Kidney epithelial cell (primary cell): ENCODE results near the gene GALM. TPM values are rescaled to one million over a fixed set of nuclear protein-coding genes. Genes with fewer than 3 reads are reported as not detected.

Source experiments
- DNase-seq: peaks from one replicate; pipeline ENCODE4 v3.0.0-alpha.2; 2010; ENCODE audit warnings: low read depth
- H3K27me3 ChIP-seq: 2 replicates; pipeline ENCODE4 v1.6.0; 2011; ENCODE audit warnings: low read length; ENCODE audit not compliant: control insufficient read depth, insufficient read depth
- H3K36me3 ChIP-seq: 2 replicates; pipeline ENCODE4 v1.5.1; 2011; ENCODE audit warnings: low read length; ENCODE audit not compliant: control insufficient read depth, insufficient read depth
- H3K4me3 ChIP-seq: 2 replicates; pipeline ENCODE4 v1.5.1; 2011; ENCODE audit warnings: low read depth, mild to moderate bottlenecking, control low read depth, low read length
- CTCF ChIP-seq: IDR thresholded peaks from 2 replicates; pipeline ENCODE4 v1.5.1; 2011; ENCODE audit warnings: mild to moderate bottlenecking, moderate library complexity, low read length, control low read depth, inconsistent platforms; ENCODE audit not compliant: insufficient read depth, poor library complexity, severe bottlenecking
- total RNA-seq: library from RNA; depleted of rRNA; stranded (reverse); fragments of >200 nt; gene quantifications from 2 replicates; pipeline ENCODE4 v1.2.3, GENCODE V29; 2015

Gene GALM
- total RNA-seq, 1 donor from 2014 or later, result 10.1 TPM

DNA sequence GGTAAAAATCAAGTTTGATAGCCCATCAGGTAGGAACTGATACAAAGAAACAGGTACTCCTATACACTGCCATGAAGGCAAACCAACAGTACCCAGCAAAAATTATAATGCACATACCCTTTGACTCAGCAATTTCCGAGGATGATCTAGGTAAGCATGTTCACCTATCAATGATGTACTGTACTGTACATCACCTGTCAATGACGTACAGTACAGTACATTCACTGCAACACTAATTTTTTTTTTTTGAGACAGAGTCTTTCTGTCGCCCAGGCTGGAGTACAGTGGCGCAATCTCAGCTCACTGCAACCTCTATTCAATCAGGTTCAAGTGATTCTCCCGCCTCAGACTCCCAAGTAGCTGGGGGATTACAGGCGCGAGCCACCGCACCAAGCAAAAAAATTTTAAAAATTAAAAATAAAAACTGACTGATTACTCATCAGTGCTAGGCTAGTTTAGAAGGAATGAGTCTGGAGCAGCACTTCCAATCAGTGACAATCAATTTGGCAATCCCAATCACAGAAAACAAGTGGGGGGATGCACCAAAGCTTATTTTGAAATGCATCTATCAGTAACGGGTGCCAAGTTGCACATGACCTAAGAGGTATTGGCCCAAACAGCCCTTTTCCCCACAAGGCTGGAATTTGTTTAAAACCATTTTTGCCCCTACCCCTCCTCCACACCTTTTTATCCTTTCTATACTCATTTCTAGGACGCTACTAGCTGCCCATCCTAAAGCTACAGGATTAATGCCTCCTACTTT is 77.1 kb downstream of the GALM start:
- no peak for DNase-seq
- H3K27me3 ChIP-seq, result no peaks in the 10 kb centered on the region
- no peak for TF ChIP-seq CTCF
- H3K36me3 ChIP-seq, result peaks cover 3% of the 10 kb centered on the region
- no peak overlapping the region for H3K4me3 ChIP-seq

DNA sequence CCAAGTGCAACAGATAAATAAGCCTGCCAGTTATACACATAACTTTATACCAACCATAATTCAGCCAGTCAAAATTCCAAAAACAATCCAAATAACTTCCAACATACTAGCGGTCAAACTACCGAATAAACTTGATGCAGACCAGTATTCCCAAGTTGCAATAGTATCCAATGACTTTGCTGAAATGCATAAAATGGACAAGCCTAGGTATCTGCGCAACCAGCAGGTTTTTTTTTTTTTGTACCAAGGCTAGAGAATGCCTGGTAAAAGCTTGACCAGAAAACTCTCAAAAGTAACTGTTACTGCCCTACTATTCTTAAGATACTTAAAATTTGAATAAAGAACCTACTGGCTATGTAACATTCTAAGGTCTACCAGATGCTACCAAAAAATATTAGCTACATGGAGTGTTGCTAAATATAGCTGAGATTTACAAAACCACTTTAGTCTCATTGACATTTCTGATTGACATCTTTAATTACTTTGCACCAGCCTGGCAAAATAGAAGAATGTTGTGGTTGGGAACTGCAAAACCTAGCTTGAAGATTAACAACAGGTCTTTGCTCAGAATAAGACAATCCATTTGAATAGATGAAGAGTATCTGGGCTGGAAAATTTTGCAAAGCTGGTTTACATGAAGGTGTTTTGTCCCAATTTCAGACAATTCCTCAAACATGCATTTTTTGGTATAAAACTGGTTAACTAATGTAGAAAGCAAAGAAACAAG is 77.9 kb downstream of the GALM start:
- DNase-seq, result no peak
- peaks cover 3% of the 10 kb centered on the region for H3K36me3 ChIP-seq
- no peak for TF ChIP-seq CTCF

GRCh38 chr2:38744399-38744780 is 78.5 kb downstream of the GALM start:
- Histone ChIP-seq H3K27me3 (no peaks in the 10 kb centered on the region), H3K4me3 (no peak overlapping the region), H3K36me3 (peaks cover 3% of the 10 kb centered on the region)
- no peak for DNase-seq
- TF ChIP-seq CTCF, result no peak

More for the DNA sequence above, 77.9 kb downstream of the GALM start:
- Histone ChIP-seq H3K4me3 (no peak overlapping the region), H3K27me3 (no peaks in the 10 kb centered on the region)

- TF ChIP-seq CTCF, result no peak
- peaks cover 3% of the 10 kb centered on the region for H3K36me3 ChIP-seq
Measured at GRCh38 chr2:38745267-38745666, 79.4 kb downstream of the GALM start.

DNA sequence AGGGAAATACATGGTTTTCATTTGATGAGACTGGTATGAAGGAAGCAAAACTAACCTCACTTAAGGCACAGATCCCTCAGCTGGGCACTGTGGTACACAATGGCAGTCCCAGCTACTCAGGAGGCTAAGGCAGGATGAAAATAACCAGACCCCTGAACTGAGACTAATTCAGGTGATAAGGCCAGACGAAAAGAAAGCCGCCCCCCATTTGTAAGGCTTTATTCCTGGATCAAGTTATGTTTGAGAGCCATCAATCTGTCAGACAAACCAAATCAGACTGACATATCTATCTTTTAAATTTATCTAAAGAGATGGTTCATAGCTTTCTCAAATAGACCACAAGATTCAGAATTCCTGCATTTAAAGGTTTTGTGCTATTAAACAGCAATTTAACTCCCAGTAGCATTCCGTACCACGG is 81.1 kb downstream of the GALM start:
- H3K36me3 ChIP-seq, result peaks cover 3% of the 10 kb centered on the region
- TF ChIP-seq CTCF, result no peak
- DNase-seq, result no peak
- no peak overlapping the region for H3K4me3 ChIP-seq
- H3K27me3 ChIP-seq, result no peaks in the 10 kb centered on the region

More at GRCh38 chr2:38745267-38745666, 79.4 kb downstream of the GALM start:
- Histone ChIP-seq H3K4me3 (no peak overlapping the region), H3K27me3 (no peaks in the 10 kb centered on the region)
- DNase-seq, result no peak
